WI38 (cell line): ENCODE measurements around the gene NAV2.
A peak's percentile ranks its signal among the peaks of the same experiment; 100 is the strongest.

Experiments used
- H3K4me3 ChIP-seq: 2 replicates; pipeline ENCODE4 v1.5.1; 2011; ENCODE audit warnings: low read depth, mild to moderate bottlenecking, control low read depth, low read length
- TF ChIP-seq, protein P1 (sequence below): IDR thresholded peaks from 2 replicates; pipeline ENCODE4 v1.5.1; 2012; ENCODE audit warnings: low read depth, mild to moderate bottlenecking, control low read depth, low read length

NAV2 gene

DNA sequence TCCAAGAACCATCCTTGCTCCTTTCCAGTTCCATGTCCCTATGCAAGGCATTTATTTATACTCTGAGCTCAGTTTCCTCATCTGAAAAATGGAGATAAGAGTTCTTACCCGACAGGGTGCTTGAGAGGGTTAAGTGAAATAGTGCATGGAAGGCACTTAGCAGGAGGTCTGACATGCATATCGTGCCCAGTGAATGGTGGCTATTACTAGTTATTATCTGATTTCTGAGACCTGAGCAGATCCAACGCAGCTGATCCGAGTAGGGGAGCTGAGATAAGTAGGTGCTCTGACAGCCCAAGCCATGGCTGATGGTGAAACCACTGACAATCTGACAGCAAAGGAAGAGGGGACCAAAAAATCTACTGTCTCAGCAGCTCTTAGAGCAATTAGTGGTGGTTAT, 24.9 kb downstream of the NAV2 start:
- H3K4me3 ChIP-seq, result no peak overlapping the region
- TF ChIP-seq, protein P1, sequence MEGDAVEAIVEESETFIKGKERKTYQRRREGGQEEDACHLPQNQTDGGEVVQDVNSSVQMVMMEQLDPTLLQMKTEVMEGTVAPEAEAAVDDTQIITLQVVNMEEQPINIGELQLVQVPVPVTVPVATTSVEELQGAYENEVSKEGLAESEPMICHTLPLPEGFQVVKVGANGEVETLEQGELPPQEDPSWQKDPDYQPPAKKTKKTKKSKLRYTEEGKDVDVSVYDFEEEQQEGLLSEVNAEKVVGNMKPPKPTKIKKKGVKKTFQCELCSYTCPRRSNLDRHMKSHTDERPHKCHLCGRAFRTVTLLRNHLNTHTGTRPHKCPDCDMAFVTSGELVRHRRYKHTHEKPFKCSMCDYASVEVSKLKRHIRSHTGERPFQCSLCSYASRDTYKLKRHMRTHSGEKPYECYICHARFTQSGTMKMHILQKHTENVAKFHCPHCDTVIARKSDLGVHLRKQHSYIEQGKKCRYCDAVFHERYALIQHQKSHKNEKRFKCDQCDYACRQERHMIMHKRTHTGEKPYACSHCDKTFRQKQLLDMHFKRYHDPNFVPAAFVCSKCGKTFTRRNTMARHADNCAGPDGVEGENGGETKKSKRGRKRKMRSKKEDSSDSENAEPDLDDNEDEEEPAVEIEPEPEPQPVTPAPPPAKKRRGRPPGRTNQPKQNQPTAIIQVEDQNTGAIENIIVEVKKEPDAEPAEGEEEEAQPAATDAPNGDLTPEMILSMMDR, result no peak

DNA sequence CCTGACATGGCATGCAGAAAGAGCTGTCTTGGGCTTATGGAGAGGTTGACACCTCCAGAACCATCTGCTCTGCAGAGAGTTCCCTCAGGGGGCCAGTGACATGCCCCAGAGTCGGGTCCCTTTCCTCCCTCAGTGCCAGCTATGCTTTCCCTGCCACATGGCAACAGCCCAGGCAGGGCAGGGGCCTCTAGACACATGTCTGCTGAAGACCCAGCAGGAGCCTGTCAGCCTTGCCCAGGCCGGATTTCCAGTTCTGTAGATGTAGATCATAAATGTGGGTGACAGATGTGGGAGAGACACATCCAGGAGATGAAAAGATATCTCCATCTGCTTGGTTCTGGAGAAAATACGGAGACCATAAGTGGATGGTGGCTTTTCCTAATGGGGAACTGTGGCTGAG, 25.5 kb downstream of the NAV2 start:
- TF ChIP-seq, protein P1, result no peak
- no peak overlapping the region for H3K4me3 ChIP-seq

DNA sequence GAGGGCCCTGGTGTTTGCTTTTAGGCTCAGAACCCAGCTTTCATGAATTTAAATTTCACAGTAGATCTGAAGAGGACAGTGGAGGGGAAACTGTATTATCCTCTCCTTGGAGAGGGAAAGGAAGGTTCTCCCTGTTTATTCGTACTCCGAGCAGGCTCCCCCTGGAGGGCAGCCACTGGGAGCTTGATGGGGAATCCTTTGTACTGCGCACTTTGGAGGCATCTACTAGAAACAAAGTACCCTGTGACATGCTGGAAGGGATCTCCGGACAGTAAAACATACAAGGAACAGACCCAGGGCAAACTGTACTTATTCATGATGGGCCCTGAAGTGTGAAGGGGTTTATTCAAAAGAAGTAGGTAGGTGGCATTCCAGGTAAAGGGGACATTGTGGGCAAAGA, 27.2 kb downstream of the NAV2 start:
- no peak overlapping the region for H3K4me3 ChIP-seq
- TF ChIP-seq, protein P1, result peak; percentile 27; the same call in 1 of the 2 replicates

DNA sequence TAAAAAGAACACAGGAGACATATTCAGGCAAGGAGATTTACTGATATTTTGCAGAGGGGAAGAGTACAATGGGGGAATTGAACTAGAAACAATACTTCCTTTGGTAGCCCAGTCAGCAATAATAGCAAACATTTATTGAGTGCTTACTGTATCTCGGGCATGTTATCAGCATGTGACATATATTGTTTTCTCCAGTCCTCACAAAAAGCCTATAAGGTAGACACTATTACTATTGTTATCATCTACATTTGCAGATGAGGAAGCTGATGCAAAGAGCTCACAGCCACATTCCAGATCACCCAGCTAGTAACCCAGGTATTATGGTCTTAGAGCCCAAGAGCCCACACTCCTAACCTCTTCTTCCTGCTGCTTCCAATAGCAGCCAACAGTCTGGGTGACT, 27.9 kb downstream of the NAV2 start:
- TF ChIP-seq, protein P1, result no peak
- H3K4me3 ChIP-seq, result no peak overlapping the region

DNA sequence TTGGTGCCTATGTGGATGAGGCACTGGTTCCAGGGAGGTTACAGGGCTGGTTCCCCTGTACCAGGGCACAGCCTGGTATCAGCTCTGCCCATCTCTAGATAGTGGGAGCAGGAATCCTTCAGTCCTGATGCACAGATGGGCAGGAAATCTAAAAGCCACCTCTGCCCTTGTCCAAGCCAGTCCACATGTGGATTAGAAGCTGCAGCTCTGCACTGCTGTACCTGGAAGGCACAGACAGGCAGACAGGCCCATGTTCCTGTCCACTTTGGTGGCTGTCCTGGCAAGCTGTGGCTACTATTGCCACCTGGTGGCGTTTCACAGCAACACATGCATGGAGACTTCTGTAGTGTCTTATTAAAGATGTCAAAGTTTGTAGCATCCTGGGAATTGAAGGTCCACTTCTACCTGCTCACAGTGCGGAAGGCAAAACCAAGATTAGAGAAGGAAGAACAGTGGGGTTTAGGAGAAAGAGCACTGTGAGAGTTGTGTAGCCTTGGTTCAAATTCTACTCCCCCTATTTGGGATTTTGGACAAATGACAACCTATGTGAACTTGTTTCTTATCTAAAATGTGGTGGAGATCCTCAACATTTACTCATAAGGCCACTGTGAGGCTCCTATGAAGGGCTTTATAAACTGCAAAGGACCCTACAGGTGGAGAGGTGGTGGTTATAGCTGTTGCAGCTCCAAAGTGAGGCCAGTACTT, 30.1 kb downstream of the NAV2 start:
- TF ChIP-seq, protein P1, result peak; percentile 64
- H3K4me3 ChIP-seq, result no peak overlapping the region

DNA sequence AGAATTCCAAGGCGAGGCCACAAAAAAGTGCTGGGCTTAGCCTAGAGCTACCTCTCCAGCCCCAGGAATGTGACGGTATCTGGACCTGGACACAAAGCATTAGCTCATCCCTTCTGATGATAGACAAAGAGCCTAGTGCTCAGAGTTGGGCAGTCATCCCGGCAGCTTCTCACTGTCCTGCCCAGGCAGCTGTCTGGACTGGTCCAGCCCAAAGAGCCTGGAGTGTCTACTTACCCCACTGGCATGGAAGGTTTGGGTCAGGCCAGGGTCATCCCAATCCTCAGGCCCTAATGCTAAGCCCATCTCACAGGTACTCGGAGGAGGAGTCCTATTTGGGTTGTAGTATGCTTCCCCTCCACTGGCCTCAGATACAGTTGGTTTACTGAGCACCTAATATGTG, 31.0 kb downstream of the NAV2 start:
- no peak overlapping the region for H3K4me3 ChIP-seq
- TF ChIP-seq, protein P1, result no peak

DNA sequence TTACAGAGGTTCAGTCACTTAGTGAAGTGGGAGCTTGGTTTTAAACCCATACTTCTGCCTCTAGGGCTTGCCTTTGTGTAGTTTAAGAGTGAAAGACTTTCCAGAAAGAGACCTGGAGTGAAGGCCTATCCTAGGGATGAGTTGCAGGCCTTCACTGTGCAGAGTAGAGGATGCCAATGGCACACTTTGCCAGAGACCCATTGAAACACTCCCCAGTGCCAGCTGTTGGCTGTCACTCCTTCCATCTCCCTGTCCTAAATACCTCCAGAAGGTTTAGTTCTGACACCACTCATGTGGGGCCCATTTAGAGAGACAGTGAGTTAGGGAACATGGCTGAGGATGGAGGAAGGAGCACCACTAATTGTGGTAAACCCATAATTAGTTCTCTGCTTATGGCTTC, 31.5 kb downstream of the NAV2 start:
- TF ChIP-seq, protein P1, result no peak
- H3K4me3 ChIP-seq, result no peak overlapping the region
